GM18867 (cell line): ENCODE results near the gene MDM2.
"Not testable (repeated sequence)": the region's sequence is repeated elsewhere in the genome, so short reads cannot be mapped to it uniquely, and the experiment has no call there.

Experiments
- ATAC-seq: cut with Tn5 transposase; IDR thresholded peaks from one replicate; pipeline ENCODE4 v1.9.1; 2021; ENCODE audit warnings: mild to moderate bottlenecking, moderate library complexity; ENCODE audit not compliant: unreplicated experiment

The MDM2 gene

GRCh38 chr12:68824597-68825250 is 16.7 kb downstream of the MDM2 start:
- no peak for ATAC-seq

- ATAC-seq, result no peak
These were observed 17.7 kb downstream of the MDM2 start for GRCh38 chr12:68825569-68826217.

GRCh38 chr12:68827895-68828671 is 20.1 kb downstream of the MDM2 start:
- no peak for ATAC-seq

- ATAC-seq, result no peak
These were observed 20.7 kb downstream of the MDM2 start for GRCh38 chr12:68828672-68829068.

GRCh38 chr12:68831272-68831671 is 23.3 kb downstream of the MDM2 start:
- ATAC-seq, result no peak

- no peak for ATAC-seq
These were observed 23.9 kb downstream of the MDM2 start for GRCh38 chr12:68831751-68832503.

GRCh38 chr12:68832504-68832867 is 24.5 kb downstream of the MDM2 start:
- ATAC-seq, result no peak

GRCh38 chr12:68833508-68833907 is 25.5 kb downstream of the MDM2 start:
- no peak for ATAC-seq

- ATAC-seq, result no peak
These were observed 27.4 kb downstream of the MDM2 start for GRCh38 chr12:68835333-68835908.

- ATAC-seq, result no peak
These were observed 29.2 kb downstream of the MDM2 start for GRCh38 chr12:68837215-68837614.

GRCh38 chr12:68838046-68838886 is 30.3 kb downstream of the MDM2 start:
- no peak for ATAC-seq

GRCh38 chr12:68839183-68840147 is 31.5 kb downstream of the MDM2 start:
- ATAC-seq, result no peak

GRCh38 chr12:68841175-68841574 is 33.2 kb downstream of the MDM2 start:
- ATAC-seq, result not testable (repeated sequence)

- ATAC-seq, result no peak
These were observed 33.7 kb downstream of the MDM2 start for GRCh38 chr12:68841717-68842116.

GRCh38 chr12:68842123-68842522 is 34.1 kb downstream of the MDM2 start:
- ATAC-seq, result no peak

- ATAC-seq, result no peak
These were observed 35.0 kb downstream of the MDM2 start for GRCh38 chr12:68842784-68843567.

- no peak for ATAC-seq
These were observed 36.4 kb downstream of the MDM2 start for GRCh38 chr12:68844318-68844745.
